GM13976 (cell line): ENCODE results near the gene CLEC14A.

Experiments
- DNase-seq: peaks from one replicate; pipeline ENCODE4 v3.0.0; 2012; ENCODE audit warnings: low spot score
- in situ Hi-C: fragments of 300-500 bp; cut with MboI; formaldehyde crosslinking; loops from one replicate; pipeline ENCODE4 v1.12.0; 2022; ENCODE audit warnings: low sequenced_read_pairs, mixed read lengths, inconsistent platforms; ENCODE audit not compliant: unreplicated experiment
- TF ChIP-seq, protein P1 (sequence below): IDR thresholded peaks from 2 replicates; pipeline ENCODE4 v1.5.1; 2012; ENCODE audit warnings: borderline replicate concordance, mild to moderate bottlenecking; ENCODE audit not compliant: insufficient read depth; ENCODE audit errors: extremely low read depth, missing control alignments, control extremely low read depth

The CLEC14A gene

GRCh38 chr14:38217553-38217952 is 38.3 kb downstream of the CLEC14A start:
- no peak for DNase-seq
- TF ChIP-seq, protein P1, sequence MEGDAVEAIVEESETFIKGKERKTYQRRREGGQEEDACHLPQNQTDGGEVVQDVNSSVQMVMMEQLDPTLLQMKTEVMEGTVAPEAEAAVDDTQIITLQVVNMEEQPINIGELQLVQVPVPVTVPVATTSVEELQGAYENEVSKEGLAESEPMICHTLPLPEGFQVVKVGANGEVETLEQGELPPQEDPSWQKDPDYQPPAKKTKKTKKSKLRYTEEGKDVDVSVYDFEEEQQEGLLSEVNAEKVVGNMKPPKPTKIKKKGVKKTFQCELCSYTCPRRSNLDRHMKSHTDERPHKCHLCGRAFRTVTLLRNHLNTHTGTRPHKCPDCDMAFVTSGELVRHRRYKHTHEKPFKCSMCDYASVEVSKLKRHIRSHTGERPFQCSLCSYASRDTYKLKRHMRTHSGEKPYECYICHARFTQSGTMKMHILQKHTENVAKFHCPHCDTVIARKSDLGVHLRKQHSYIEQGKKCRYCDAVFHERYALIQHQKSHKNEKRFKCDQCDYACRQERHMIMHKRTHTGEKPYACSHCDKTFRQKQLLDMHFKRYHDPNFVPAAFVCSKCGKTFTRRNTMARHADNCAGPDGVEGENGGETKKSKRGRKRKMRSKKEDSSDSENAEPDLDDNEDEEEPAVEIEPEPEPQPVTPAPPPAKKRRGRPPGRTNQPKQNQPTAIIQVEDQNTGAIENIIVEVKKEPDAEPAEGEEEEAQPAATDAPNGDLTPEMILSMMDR, result no peak
- in situ Hi-C loops, result no loop called here

DNA sequence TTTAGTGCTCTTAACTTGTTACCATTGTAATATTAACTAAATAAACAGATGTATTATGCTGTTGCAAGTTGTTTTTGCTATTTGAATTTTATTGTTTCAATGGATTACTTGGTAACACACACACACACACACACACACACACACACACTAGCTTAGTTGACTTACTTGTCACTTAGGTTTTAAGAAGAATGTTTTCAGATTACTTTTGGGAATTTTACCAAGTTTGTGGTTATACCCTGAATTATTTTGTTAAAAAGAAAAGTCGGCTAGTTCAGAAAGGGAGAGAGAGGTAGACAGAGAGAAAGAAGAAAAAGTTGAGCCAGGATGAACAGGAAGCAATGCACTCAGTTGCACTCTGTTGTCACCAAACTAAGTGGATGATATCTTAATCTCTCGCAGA is 42.9 kb downstream of the CLEC14A start:
- DNase-seq, result no peak
- TF ChIP-seq, protein P1, result no peak
- in situ Hi-C loops, result no loop called here

DNA sequence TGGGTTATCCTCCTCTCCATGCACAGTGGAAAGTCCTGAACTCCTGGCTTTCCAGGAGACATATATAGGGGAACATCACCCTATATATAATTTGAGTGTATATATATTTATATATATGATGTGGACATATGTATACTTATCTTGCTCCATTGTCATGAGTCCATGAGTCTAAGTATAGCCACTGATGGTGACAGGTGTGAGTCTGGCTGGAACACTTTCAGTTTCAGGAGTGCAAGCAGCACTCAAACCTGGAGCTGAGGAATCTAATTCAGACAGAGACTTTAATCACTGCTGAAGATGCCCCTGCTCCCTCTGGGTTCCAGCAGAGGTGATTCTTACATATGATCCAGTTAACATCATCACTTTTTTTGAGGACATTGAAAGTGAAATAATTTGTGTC is 43.8 kb downstream of the CLEC14A start:
- TF ChIP-seq, protein P1, result no peak
- in situ Hi-C loops, result no loop called here
- DNase-seq, result no peak

- in situ Hi-C loops, result no loop called here
- DNase-seq, result peak; percentile 19
- TF ChIP-seq, protein P1, result no peak
Measured at GRCh38 chr14:38211255-38211735, 44.6 kb downstream of the CLEC14A start.

DNA sequence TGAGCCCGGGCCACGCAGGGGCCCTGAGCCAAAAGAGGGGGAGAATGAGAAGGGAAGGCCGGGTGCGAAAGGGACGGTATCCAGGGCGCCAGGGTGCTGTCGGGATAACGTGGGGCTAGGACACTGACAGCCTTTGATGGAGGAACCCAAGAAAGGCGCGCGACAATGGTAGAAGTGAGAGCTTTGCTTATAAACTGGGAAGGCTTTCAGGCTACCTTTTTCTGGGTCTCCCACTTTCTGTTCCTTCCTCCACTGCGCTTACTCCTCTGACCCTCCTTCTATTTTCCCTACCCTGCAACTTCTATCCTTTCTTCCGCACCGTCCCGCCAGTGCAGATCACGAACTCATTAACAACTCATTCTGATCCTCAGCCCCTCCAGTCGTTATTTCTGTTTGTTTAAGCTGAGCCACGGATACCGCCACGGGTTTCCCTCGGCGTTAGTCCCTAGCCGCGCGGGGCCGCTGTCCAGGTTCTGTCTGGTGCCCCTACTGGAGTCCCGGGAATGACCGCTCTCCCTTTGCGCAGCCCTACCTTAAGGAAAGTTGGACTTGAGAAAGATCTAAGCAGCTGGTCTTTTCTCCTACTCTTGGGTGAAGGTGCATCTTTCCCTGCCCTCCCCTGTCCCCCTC is 45.2 kb downstream of the CLEC14A start:
- TF ChIP-seq, protein P1, result no peak
- in situ Hi-C loops, result no loop called here
- peak; percentile 18 for DNase-seq

- peak; percentile 13 for DNase-seq
- in situ Hi-C loops, result no loop called here
Measured at GRCh38 chr14:38209572-38210557, 46.0 kb downstream of the CLEC14A start.

More at GRCh38 chr14:38209572-38210557, 46.0 kb downstream of the CLEC14A start:
- TF ChIP-seq, protein P1, result no peak
